Colonic mucosa (tissue), 4 donors: Measurements from ENCODE around the gene STK32A. TPM values are rescaled to one million over a fixed set of nuclear protein-coding genes. Genes with fewer than 3 reads are reported as not detected.
A peak's percentile ranks its signal among the peaks of the same experiment; 100 is the strongest.

Experiments used
- DNase-seq: peaks from one replicate; pipeline ENCODE4 v3.0.0-alpha.2; 2020
- H3K27ac ChIP-seq: fragments of 200-600 bp; one replicate; pipeline ENCODE4 v1.8.0; 2021
- H3K27me3 ChIP-seq: fragments of 200-600 bp; one replicate; pipeline ENCODE4 v1.8.0; 2021
- H3K36me3 ChIP-seq: fragments of 200-600 bp; one replicate; pipeline ENCODE4 v1.8.0; 2021
- H3K4me1 ChIP-seq: fragments of 200-600 bp; one replicate; pipeline ENCODE4 v1.8.0; 2021; ENCODE audit warnings: mild to moderate bottlenecking
- H3K4me3 ChIP-seq: fragments of 200-600 bp; one replicate; pipeline ENCODE4 v1.8.0; 2021
- H3K9ac ChIP-seq, 2 donors: one replicate each; pipeline ENCODE4 v1.7.0; 2013; ENCODE audit warnings: control low read depth in 2 of 2, low read depth in 2 of 2, low read length in 2 of 2
- H3K9me3 ChIP-seq: fragments of 200-600 bp; one replicate; pipeline ENCODE4 v1.8.0; 2021
- CTCF ChIP-seq: fragments of 200-600 bp; IDR thresholded peaks from one replicate; pipeline ENCODE4 v1.8.0; 2022; ENCODE audit warnings: antibody characterized with exemption, mild to moderate bottlenecking
- intact Hi-C: fragments of 100-400 bp; cut with DNase I; formaldehyde crosslinking; loops from one replicate; pipeline ENCODE4 v1.14.1; 2022
- total RNA-seq, 2 donors: library from RNA; stranded (reverse); fragmentation: NEBNext Ultra II Directional in 1 of 2; extraction: Animal tissue kit (Norgen Biotek cat#: 25700) in 1 of 2; gene quantifications; one replicate each; pipeline ENCODE4 v1.2.1, GENCODE V29; 2021
- donor health status: healthy.
- donor health status: DM: no; HTN: no; CAD: no.
- donor health status: DM: no; HTN: no; CAD: no.

STK32A gene
- total RNA-seq, 2 donors from 2014 or later = 0.10 to 0.77 TPM

GRCh38 chr5:147412561-147412960 is 177.7 kb downstream of the STK32A start:
- Histone ChIP-seq H3K36me3 (no peaks in the 10 kb centered on the region), H3K9me3 (no peaks in the 10 kb centered on the region), H3K4me1 (no peaks in the 10 kb centered on the region), H3K4me3 (no peak overlapping the region), H3K27me3 (no peaks in the 10 kb centered on the region), H3K9ac (no peak overlapping the region), H3K27ac (no peak overlapping the region)
- no peak for DNase-seq
- intact Hi-C loops = no loop called here
- TF ChIP-seq CTCF = no peak

GRCh38 chr5:147413266-147413665 is 178.4 kb downstream of the STK32A start:
- no peak for DNase-seq
- no peak overlapping the region for H3K4me3 ChIP-seq
- no peaks in the 10 kb centered on the region for H3K36me3 ChIP-seq
- intact Hi-C loops = no loop called here
- TF ChIP-seq CTCF = no peak
- no peaks in the 10 kb centered on the region for H3K9me3 ChIP-seq
- no peaks in the 10 kb centered on the region for H3K27me3 ChIP-seq
- no peaks in the 10 kb centered on the region for H3K4me1 ChIP-seq
- no peak overlapping the region for H3K9ac ChIP-seq
- H3K27ac ChIP-seq = no peak overlapping the region

GRCh38 chr5:147415651-147416050 is 180.8 kb downstream of the STK32A start:
- intact Hi-C loops = no loop called here
- no peak overlapping the region for H3K27ac ChIP-seq
- no peak overlapping the region for H3K9ac ChIP-seq
- H3K4me3 ChIP-seq = no peak overlapping the region
- H3K4me1 ChIP-seq = no peaks in the 10 kb centered on the region
- no peaks in the 10 kb centered on the region for H3K9me3 ChIP-seq
- no peaks in the 10 kb centered on the region for H3K27me3 ChIP-seq
- no peak for TF ChIP-seq CTCF
- no peaks in the 10 kb centered on the region for H3K36me3 ChIP-seq
- DNase-seq = no peak

GRCh38 chr5:147417135-147417813 is 182.4 kb downstream of the STK32A start:
- intact Hi-C loops = no loop called here
- Histone ChIP-seq H3K27me3 (no peaks in the 10 kb centered on the region), H3K4me1 (no peaks in the 10 kb centered on the region), H3K36me3 (no peaks in the 10 kb centered on the region), H3K27ac (peak overlapping the region; percentile 67), H3K9ac (peak overlapping the region in 1 of 2 donors; percentile 28), H3K4me3 (no peak overlapping the region), H3K9me3 (no peaks in the 10 kb centered on the region)
- DNase-seq = peak; percentile 86
- TF ChIP-seq CTCF = no peak

GRCh38 chr5:147418613-147419012 is 183.8 kb downstream of the STK32A start:
- no peak for DNase-seq
- H3K9ac ChIP-seq = no peak overlapping the region
- H3K4me1 ChIP-seq = no peaks in the 10 kb centered on the region
- H3K9me3 ChIP-seq = no peaks in the 10 kb centered on the region
- intact Hi-C loops = no loop called here
- H3K4me3 ChIP-seq = no peak overlapping the region
- H3K27me3 ChIP-seq = no peaks in the 10 kb centered on the region
- no peak overlapping the region for H3K27ac ChIP-seq
- H3K36me3 ChIP-seq = no peaks in the 10 kb centered on the region
- no peak for TF ChIP-seq CTCF
